GM12878 (cell line): Measurements from ENCODE around the gene DNTT. TPM values are rescaled to one million over a fixed set of nuclear protein-coding genes. Genes with fewer than 3 reads are reported as not detected.

ENCODE experiments used
- ASH2L ChIP-seq: fragments of 300-600, 200-600 bp; sonication (generic); IDR thresholded peaks from 2 replicates; pipeline ENCODE4 v1.6.1; 2017; ENCODE audit warnings: low read depth, mild to moderate bottlenecking, borderline replicate concordance
- HDAC2 ChIP-seq: fragments of 200-600 bp; sonication (generic); IDR thresholded peaks from 2 replicates; pipeline ENCODE4 v1.6.1; 2017
- HDGF ChIP-seq: fragments of 450-650 bp; IDR thresholded peaks from 2 replicates; pipeline ENCODE4 v1.6.1; 2016; ENCODE audit warnings: antibody characterized with exemption
- KDM1A ChIP-seq: fragments of 200-600 bp; sonication (generic); IDR thresholded peaks from 2 replicates; pipeline ENCODE4 v1.6.1; 2016; ENCODE audit warnings: borderline replicate concordance
- MEF2B ChIP-seq: fragments of 450-650 bp; IDR thresholded peaks from 2 replicates; pipeline ENCODE4 v1.6.1; 2018; ENCODE audit warnings: mild to moderate bottlenecking, moderate library complexity; ENCODE audit not compliant: partially characterized antibody, poor library complexity, severe bottlenecking
- NFXL1 ChIP-seq: fragments of 450-650 bp; IDR thresholded peaks from 2 replicates; pipeline ENCODE4 v1.6.1; 2017; ENCODE audit warnings: antibody characterized with exemption, mild to moderate bottlenecking, borderline replicate concordance
- NR2C1 ChIP-seq: fragments of 450-650 bp; IDR thresholded peaks from 2 replicates; pipeline ENCODE4 v1.6.1; 2017; ENCODE audit warnings: antibody characterized with exemption, mild to moderate bottlenecking, moderate library complexity
- RAD21 ChIP-seq: IDR thresholded peaks from 2 replicates; pipeline ENCODE4 v1.6.1; 2011; ENCODE audit warnings: mild to moderate bottlenecking, low read depth, low read length, moderate library complexity; ENCODE audit not compliant: insufficient read depth
- RAD51 ChIP-seq: fragments of 450-650 bp; IDR thresholded peaks from 2 replicates; pipeline ENCODE4 v1.6.1; 2016; ENCODE audit warnings: moderate library complexity, mild to moderate bottlenecking, inconsistent platforms
- SIN3A ChIP-seq: IDR thresholded peaks from 2 replicates; pipeline ENCODE4 v1.6.1; 2012; ENCODE audit warnings: low read depth, low read length, improper control_type of control experiment
- TCF7 ChIP-seq: IDR thresholded peaks from 2 replicates; pipeline ENCODE4 v1.6.1; 2014; ENCODE audit warnings: antibody characterized with exemption, borderline replicate concordance
- polyA plus RNA-seq, 11 experiments: library from polyadenylated mRNA; depleted of rRNA in 4 of 11; unstranded in 6 of 11; stranded (reverse) in 5 of 11; fragments of >200 nt; fragmentation: Nextera tagmentation in 4 of 11; fragmentation: Illumina TruSeq in 1 of 11; extraction: Ambion mirVana in 4 of 11; extraction: Trizol in 1 of 11; gene quantifications; 1 replicate in 1 of 11; 2 replicates in 10 of 11; pipeline versions ENCODE4 v1.2.1 to v1.2.3, GENCODE V29; 2011 to 2016; ENCODE audit warnings: inconsistent platforms in 2 of 11, missing spikeins in 2 of 11, low read depth in 1 of 11
- total RNA-seq, 4 experiments: library from RNA; depleted of rRNA in 3 of 4; stranded (reverse); fragments of >200 nt in 3 of 4; fragmentation: Illumina TruSeq in 1 of 4; extraction: Trizol in 1 of 4; gene quantifications; 2 replicates each; pipeline versions ENCODE4 v1.2.1 to v1.2.3, GENCODE V29; 2013 to 2021
- TF ChIP-seq, protein P1 (sequence below): IDR thresholded peaks from 2 replicates; pipeline ENCODE4 v1.6.1; 2011; ENCODE audit warnings: low read depth, mild to moderate bottlenecking, low read length, moderate library complexity, borderline replicate concordance; ENCODE audit errors: extremely low read depth
- TF ChIP-seq, protein P2 (sequence below): fragments of 450-650 bp; IDR thresholded peaks from 2 replicates; pipeline ENCODE4 v1.6.1; 2017; ENCODE audit warnings: mild to moderate bottlenecking, low read depth, inconsistent platforms; ENCODE audit not compliant: poor library complexity, severe bottlenecking
- TF ChIP-seq, protein P3 (sequence below): IDR thresholded peaks from 2 replicates; pipeline ENCODE4 v1.6.1; 2012; ENCODE audit warnings: improper control_type of control experiment, low read depth, low read length; ENCODE audit not compliant: insufficient replicate concordance
- TF ChIP-seq, protein P4 (sequence below): IDR thresholded peaks from 2 replicates; pipeline ENCODE4 v1.6.1; 2012; ENCODE audit warnings: low read depth, low read length, improper control_type of control experiment

DNTT gene
- total and polyA plus RNA-seq, 10 of the 15 experiments (the other 5 are each of a cell fraction or from before 2014, with no cell fraction given), result 0.06 to 0.13 (median 0.09) TPM; not detected in 5

DNA sequence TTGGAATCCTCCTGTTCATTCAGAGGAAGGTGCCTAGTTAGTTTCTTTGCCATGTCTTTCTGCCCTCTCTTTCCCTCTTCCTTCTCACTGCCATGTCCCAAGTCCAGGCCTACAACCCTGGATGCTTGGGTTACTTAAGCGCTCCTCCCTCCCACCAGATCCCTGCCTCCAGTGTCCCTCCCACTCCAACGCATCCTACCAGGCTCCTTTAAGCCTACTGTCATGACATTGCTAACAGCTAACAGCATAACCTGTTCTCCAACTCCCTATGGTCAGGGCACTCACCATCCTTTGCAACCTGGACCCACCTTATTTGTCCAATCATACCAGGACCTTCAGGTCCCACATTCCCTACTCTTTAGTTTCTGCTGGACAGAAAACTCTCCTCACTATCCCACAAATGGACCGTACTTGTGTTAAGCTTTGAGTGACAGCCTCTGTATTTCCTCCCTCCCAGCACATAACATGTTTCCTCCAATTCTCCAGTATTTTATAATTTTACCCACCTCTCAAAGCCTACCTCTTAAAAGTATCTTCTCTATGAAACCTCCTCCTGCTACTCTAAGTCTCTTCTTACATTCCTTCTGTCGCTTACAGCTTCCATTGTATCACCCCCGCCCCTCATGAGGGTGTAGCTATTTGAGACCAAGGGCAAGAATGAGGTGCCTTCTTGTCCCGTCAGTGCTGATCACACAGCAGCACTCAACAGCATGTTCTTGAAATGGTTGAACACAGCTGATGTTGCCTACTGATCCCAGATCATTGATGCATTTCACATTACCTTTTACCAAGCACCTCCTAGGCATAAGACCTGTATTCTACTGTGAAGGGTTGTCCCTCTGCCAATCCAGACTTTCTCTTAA, 34.6 kb upstream of the DNTT start (continued):
- no peak for TF ChIP-seq SIN3A
- TF ChIP-seq, protein P1, sequence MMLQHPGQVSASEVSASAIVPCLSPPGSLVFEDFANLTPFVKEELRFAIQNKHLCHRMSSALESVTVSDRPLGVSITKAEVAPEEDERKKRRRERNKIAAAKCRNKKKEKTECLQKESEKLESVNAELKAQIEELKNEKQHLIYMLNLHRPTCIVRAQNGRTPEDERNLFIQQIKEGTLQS, result no peak
- no peak for TF ChIP-seq TCF7
- TF ChIP-seq NFXL1, result no peak
- TF ChIP-seq RAD21, result no peak
- no peak for TF ChIP-seq NR2C1
- no peak for TF ChIP-seq KDM1A
- no peak for TF ChIP-seq RAD51
- TF ChIP-seq MEF2B, result no peak
- TF ChIP-seq, protein P2, sequence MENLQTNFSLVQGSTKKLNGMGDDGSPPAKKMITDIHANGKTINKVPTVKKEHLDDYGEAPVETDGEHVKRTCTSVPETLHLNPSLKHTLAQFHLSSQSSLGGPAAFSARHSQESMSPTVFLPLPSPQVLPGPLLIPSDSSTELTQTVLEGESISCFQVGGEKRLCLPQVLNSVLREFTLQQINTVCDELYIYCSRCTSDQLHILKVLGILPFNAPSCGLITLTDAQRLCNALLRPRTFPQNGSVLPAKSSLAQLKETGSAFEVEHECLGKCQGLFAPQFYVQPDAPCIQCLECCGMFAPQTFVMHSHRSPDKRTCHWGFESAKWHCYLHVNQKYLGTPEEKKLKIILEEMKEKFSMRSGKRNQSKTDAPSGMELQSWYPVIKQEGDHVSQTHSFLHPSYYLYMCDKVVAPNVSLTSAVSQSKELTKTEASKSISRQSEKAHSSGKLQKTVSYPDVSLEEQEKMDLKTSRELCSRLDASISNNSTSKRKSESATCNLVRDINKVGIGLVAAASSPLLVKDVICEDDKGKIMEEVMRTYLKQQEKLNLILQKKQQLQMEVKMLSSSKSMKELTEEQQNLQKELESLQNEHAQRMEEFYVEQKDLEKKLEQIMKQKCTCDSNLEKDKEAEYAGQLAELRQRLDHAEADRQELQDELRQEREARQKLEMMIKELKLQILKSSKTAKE, result peak; percentile 28
- TF ChIP-seq, protein P3, sequence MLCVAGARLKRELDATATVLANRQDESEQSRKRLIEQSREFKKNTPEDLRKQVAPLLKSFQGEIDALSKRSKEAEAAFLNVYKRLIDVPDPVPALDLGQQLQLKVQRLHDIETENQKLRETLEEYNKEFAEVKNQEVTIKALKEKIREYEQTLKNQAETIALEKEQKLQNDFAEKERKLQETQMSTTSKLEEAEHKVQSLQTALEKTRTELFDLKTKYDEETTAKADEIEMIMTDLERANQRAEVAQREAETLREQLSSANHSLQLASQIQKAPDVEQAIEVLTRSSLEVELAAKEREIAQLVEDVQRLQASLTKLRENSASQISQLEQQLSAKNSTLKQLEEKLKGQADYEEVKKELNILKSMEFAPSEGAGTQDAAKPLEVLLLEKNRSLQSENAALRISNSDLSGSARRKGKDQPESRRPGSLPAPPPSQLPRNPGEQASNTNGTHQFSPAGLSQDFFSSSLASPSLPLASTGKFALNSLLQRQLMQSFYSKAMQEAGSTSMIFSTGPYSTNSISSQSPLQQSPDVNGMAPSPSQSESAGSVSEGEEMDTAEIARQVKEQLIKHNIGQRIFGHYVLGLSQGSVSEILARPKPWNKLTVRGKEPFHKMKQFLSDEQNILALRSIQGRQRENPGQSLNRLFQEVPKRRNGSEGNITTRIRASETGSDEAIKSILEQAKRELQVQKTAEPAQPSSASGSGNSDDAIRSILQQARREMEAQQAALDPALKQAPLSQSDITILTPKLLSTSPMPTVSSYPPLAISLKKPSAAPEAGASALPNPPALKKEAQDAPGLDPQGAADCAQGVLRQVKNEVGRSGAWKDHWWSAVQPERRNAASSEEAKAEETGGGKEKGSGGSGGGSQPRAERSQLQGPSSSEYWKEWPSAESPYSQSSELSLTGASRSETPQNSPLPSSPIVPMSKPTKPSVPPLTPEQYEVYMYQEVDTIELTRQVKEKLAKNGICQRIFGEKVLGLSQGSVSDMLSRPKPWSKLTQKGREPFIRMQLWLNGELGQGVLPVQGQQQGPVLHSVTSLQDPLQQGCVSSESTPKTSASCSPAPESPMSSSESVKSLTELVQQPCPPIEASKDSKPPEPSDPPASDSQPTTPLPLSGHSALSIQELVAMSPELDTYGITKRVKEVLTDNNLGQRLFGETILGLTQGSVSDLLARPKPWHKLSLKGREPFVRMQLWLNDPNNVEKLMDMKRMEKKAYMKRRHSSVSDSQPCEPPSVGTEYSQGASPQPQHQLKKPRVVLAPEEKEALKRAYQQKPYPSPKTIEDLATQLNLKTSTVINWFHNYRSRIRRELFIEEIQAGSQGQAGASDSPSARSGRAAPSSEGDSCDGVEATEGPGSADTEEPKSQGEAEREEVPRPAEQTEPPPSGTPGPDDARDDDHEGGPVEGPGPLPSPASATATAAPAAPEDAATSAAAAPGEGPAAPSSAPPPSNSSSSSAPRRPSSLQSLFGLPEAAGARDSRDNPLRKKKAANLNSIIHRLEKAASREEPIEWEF, result no peak
- TF ChIP-seq HDAC2, result no peak
- TF ChIP-seq, protein P4, sequence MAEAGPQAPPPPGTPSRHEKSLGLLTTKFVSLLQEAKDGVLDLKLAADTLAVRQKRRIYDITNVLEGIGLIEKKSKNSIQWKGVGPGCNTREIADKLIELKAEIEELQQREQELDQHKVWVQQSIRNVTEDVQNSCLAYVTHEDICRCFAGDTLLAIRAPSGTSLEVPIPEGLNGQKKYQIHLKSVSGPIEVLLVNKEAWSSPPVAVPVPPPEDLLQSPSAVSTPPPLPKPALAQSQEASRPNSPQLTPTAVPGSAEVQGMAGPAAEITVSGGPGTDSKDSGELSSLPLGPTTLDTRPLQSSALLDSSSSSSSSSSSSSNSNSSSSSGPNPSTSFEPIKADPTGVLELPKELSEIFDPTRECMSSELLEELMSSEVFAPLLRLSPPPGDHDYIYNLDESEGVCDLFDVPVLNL, result no peak
- no peak for TF ChIP-seq ASH2L
- no peak for TF ChIP-seq HDGF
